ENCODE data around the gene EFCAB12. TPM values are rescaled to one million over a fixed set of nuclear protein-coding genes. Genes with fewer than 3 reads are reported as not detected.

EFCAB12 gene
- total RNA-seq (2022; extraction: Qiagen RNA extraction), result 0.36 to 0.88 TPM (median 0.70 TPM) in 5 replicates

DNA sequence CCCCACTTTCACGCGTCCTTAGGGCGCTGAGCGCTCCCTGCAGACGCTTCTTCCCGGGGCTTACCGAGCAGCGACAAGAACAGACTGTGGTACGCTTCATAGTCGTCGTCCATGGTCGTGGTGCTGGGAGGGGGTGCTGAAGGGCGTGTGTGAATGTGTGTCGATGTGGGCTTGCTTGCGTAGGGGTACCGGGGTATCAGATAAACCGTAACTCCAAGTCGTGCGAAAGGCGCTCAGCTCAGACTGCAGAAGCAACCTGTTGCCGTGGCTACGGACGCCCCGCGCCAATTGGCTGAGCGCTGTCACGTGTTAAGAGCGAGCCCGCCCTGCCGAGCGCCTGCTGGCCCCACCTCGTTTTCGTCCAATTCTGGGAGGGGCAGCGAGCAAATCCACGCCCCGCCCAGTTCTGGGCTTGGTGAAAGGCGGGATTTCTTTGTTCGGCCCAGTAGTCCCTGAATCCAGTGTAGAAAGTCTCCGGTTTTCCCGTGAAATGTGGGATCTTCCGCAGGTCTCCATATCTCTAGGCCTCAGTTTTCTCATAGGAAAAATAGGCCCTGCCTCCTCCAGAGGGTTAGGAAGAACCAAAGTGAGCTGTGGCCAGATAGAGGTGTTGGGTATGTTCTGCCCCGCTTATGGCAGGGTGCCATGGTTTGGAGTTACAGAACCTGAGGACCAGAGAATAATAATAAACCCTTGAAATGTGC, at the start of gene EFCAB12:
EFCAB12 (minus strand) TSS at position 261 of the 704 bp plus-strand sequence; CDS start at position 113, 148 bp downstream.

DNA sequence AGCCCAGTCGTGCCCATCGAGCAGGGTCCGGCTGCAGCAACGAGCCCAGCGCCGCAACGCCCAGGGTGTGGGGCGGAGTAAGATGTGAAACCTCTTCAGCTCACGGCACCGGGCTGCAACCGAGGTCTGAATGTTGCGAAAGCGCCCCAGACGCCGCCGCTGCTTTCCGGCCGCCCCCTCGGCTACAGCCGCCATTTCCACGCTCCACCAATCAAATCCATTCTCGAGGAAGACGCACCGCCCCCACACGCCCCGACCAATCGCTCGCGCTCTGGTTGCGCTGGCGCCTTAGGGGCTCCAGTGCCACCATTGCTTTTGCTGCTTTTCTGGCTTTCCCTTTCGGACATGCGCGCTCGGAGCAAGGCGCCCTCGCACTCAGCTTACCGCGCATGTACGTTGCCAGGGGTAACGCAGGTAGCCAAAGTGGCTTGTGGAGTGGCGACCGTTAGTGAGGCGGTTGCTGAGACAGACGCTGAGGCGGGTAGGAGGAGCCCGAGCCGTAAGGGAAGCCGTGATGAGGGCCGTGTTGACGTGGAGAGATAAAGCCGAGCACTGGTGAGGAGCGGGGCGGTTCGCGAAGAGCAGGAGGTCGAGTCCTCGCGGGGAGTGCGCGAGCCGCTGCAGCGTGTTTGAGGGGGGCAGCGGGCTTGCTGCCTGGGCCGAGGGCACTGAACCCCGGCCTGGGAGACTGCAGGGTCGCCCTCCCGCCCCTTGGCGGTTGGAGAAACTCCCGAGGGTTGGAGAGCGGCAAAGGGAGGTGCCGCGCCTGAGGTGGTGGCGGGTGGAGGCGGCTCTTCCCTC, 11.6 kb upstream of the EFCAB12 start, which contains the start of the genes IFT122 and MBD4:
IFT122 (plus strand) TSS at position 408 of the 801 bp plus-strand sequence; CDS start at position 515, 107 bp downstream.
MBD4 (minus strand) TSS at position 132 of the 801 bp plus-strand sequence; CDS start at position 17, 115 bp downstream.

Other genes with a start within 250 kb of the EFCAB12 start
- 333 to 359 TPM (median 338 TPM) in 5 replicates for gene CNBP, start 244.7 kb downstream of the EFCAB12 start, total RNA-seq (2022; extraction: Qiagen RNA extraction)
- 69.7 to 88.7 TPM (median 74.8 TPM) in 5 replicates for gene COPG1, start 179.0 kb downstream of the EFCAB12 start, total RNA-seq (2022; extraction: Qiagen RNA extraction)
- 40.3 to 45.2 TPM (median 45.0 TPM) in 5 replicates for gene HMCES, start 149.8 kb downstream of the EFCAB12 start, total RNA-seq (2022; extraction: Qiagen RNA extraction)
- 21.1 to 26.4 TPM (median 21.9 TPM) in 5 replicates for gene MBD4, start 11.3 kb upstream of the EFCAB12 start, total RNA-seq (2022; extraction: Qiagen RNA extraction)
- 11.1 to 15.1 TPM (median 12.8 TPM) in 5 replicates for gene IFT122, start 11.6 kb upstream of the EFCAB12 start, total RNA-seq (2022; extraction: Qiagen RNA extraction)
- not detected in 5 replicates for gene RHO, start 100.0 kb upstream of the EFCAB12 start, total RNA-seq (2022; extraction: Qiagen RNA extraction)
- not detected in 5 replicates for gene H1-8, start 114.5 kb upstream of the EFCAB12 start, total RNA-seq (2022; extraction: Qiagen RNA extraction)
- gene PLXND1, start 178.0 kb upstream of the EFCAB12 start, total RNA-seq (2022; extraction: Qiagen RNA extraction), result 72.7 to 97.2 TPM (median 85.8 TPM) in 5 replicates